ENCODE measurements around the gene NFU1.

DNA sequence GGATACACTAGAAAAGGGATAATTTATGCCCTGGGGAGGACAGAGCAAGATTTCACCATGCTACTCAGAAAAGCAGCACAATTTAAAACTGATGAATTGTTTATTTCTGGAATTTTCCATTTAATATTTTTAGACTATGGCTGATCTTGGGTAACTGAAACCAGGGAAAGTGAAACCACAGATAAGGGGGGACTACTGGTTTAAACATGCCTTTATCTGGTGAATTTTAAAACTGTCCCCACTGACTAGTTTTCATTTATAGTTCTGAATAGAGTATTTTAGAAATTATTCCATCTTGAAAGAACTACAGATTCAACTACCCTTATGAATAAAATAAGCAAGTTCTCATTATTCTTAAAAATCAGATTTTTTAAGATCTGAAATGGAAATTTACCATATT is 15.0 kb downstream of the NFU1 start:
- TF ChIP-seq, protein P1, sequence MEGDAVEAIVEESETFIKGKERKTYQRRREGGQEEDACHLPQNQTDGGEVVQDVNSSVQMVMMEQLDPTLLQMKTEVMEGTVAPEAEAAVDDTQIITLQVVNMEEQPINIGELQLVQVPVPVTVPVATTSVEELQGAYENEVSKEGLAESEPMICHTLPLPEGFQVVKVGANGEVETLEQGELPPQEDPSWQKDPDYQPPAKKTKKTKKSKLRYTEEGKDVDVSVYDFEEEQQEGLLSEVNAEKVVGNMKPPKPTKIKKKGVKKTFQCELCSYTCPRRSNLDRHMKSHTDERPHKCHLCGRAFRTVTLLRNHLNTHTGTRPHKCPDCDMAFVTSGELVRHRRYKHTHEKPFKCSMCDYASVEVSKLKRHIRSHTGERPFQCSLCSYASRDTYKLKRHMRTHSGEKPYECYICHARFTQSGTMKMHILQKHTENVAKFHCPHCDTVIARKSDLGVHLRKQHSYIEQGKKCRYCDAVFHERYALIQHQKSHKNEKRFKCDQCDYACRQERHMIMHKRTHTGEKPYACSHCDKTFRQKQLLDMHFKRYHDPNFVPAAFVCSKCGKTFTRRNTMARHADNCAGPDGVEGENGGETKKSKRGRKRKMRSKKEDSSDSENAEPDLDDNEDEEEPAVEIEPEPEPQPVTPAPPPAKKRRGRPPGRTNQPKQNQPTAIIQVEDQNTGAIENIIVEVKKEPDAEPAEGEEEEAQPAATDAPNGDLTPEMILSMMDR (IDR thresholded peaks at IDR 0.05) = no peak
- no peak for TF ChIP-seq POLR2A (IDR thresholded peaks at IDR 0.05)
